GM12874 (cell line): ENCODE measurements around the gene HIVEP1.

ENCODE experiments used
- TF ChIP-seq, protein P1 (sequence below): IDR thresholded peaks from 2 replicates; pipeline ENCODE4 v1.5.1; 2011; ENCODE audit warnings: low read depth, mild to moderate bottlenecking, control low read depth, low read length, moderate library complexity; ENCODE audit not compliant: insufficient read depth

HIVEP1 gene

DNA sequence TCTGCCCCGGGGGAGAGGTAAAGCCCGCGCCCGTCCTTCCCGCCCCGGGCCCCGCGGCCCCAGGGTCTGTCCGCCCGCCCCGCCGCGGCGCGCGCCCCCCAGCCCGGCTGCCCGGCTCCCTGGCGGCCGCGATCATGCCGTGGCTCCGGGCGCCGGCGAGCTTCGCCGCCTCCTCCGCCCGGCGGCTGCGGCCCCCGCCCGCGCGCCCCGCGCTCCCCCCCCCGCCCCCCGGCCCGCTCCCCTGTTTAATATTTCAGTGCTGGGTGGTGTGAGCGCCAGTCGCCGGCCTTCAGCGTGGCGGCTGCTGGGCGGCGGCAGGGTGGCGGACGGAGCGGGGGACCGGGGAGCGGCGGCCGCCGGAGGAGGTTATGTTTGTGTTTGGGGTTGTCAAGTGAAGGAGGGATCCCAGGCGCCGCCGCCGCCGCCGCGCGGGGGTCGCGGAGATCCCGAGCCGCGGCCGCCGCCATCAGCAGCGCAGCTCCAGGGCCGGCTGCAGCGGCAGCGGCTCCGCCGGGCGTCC, at the start of gene HIVEP1:
Gene HIVEP1 (plus strand): TSS at position 275 of the 520 bp plus-strand sequence. CDS start 3,317 bp downstream, outside the sequence.
- TF ChIP-seq, protein P1, sequence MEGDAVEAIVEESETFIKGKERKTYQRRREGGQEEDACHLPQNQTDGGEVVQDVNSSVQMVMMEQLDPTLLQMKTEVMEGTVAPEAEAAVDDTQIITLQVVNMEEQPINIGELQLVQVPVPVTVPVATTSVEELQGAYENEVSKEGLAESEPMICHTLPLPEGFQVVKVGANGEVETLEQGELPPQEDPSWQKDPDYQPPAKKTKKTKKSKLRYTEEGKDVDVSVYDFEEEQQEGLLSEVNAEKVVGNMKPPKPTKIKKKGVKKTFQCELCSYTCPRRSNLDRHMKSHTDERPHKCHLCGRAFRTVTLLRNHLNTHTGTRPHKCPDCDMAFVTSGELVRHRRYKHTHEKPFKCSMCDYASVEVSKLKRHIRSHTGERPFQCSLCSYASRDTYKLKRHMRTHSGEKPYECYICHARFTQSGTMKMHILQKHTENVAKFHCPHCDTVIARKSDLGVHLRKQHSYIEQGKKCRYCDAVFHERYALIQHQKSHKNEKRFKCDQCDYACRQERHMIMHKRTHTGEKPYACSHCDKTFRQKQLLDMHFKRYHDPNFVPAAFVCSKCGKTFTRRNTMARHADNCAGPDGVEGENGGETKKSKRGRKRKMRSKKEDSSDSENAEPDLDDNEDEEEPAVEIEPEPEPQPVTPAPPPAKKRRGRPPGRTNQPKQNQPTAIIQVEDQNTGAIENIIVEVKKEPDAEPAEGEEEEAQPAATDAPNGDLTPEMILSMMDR, result no peak

DNA sequence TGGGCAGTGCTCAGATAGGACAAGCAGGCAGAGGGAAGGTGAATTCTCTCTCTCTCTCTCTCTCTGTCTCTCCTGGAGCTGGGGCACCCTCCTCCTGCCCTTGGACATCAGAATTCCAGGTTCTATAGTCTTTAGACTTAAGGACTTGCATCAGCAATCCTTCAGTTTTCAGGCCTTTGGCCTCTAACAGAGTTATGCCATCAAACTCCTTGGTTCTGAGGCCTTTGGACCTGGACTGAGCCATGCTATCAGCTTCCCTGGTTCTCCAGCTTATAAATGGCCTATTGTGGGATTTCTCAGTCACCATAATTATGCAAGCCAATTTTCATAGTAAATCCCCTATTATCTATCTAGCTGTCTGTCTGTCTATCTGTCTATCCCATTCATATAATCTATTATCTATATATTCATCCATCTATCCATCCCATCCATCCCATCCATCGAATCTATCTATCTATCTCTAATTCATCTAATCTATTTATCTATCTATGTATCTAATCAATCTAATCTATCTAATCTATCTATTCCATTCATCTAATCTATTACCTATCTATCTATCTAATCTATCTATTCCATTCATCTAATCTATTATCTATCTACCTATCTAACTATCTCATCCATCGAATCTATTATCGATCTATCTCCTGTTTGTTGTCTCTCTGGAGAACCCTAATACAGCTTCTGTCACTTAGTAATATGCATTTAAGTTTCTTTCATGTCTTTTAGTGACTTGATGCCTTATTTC, 48.2 kb upstream of the HIVEP1 start:
- TF ChIP-seq, protein P1, result no peak

DNA sequence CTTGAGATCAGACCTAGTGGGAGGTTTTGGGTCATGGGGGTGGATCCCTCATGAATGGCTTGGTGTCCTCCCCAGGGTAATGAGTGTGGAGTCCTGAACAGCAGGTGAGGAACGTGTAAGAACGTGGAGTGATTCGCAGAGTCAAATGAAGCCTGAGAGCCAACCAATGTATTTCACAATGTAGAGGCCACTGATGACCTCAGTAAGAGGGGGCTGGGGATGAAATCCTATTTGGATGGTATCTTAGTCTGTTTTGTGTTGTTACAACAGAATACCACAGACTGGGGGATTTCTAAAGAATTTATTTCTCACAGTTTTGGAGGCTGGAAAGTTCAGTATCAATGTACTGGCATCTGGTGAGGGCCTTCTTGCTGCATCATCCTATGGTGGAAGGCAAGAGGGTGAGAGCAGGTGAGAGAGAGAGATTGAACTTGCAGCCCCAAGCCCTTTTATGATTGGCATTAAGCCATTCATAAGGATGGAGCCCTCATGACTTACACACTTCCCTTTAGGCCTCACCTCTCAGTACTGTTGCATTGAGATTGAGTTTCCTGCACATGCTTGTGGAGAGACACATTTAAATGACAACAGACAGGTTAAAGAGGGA, 47.3 kb upstream of the HIVEP1 start:
- TF ChIP-seq, protein P1, result no peak

DNA sequence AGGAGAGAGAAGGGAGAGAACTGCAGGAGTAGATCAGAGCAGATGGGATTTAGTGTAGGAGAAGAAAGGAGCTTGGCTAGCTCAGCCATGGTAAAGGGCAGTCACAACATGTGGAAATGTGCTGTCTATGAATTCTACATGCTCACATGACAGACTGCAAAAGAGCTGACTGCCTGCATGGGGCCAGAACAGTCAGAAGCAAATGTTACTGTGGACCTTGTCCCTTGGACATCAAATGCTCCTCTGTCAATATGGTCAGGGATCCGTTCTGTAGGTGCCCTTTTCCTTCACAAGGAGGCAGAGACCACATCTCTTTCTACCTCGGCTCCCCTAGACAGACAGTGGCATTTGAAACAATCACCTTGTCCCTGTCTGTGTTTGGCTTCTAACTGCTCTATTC, 46.6 kb upstream of the HIVEP1 start:
- TF ChIP-seq, protein P1, result no peak

DNA sequence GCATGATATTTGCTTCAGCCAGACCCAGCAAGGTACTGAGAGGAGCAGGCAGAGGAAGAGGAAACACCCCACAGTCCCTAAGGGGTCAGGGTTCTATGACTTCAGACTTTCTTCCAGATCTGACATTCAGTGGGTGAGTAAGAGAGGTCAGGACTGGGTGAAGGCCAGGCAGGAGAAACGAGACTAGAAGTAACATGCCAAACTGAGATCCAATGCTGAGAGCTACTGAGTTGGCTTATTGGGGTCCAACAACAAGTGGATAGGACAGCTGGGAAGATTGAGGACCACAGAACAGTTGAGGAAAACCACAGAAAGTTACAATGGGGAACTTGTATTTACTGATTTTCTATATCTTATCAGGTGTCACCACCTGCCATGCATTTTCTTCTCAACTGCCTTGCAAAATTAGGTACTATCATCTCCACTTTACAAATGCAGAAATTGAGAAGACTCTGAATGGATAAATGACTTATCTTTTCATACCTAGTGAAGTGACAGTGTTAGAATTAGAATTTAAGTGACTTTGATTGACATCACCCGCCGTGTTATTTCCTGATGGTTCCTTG, 43.8 kb upstream of the HIVEP1 start:
- TF ChIP-seq, protein P1, result no peak

DNA sequence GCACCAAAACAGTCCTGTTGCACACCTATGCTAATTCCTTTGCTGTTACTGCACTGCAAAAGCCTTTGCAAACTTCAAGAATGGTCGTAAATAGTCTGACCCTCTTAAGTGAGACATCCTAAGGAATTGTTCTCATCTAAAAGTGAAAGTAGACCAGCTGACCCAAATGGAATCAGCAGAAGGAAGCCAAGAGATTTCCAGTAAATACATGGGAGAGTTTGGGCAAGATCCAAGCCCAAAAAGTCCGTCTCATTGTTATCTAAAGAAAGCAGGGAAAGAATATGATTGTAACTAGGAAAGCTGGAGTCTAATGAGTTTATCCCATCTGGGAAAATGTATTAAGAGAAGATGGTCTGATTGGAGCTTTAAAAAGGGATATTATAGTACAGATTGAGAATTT, 43.0 kb upstream of the HIVEP1 start:
- TF ChIP-seq, protein P1, result no peak

DNA sequence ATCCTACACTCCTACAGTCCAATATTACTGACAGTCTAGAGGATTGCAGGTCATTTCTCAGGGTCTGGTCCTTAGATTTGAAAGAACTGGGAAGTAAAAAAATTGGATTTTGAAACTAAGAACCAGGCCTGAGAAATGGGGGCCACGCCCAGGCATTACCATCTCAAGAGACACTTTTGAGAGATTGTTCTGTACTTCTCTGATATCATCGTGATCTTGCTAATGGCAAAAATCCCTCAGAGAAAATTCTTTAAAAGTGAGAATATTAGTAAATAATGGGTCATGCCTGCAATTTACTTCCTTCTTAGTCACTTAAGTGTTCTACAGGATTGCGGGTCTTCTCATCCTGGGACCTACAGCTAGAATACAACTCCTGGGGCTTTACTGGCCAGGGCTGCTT, 42.0 kb upstream of the HIVEP1 start:
- TF ChIP-seq, protein P1, result no peak
